Measurements from ENCODE around the gene TCF12.
A peak's percentile ranks its signal among the peaks of the same experiment; 100 is the strongest.
"Not testable (repeated sequence)": the region's sequence is repeated elsewhere in the genome, so short reads cannot be mapped to it uniquely, and the experiment has no call there.

Gene TCF12

GRCh38 chr15:57138349-57138788, 219.9 kb downstream of the TCF12 start:
- DNase-seq (ENCODE audit: low spot score) = no peak

GRCh38 chr15:57143511-57144078, 225.2 kb downstream of the TCF12 start:
- DNase-seq (ENCODE audit: low spot score) = no peak

GRCh38 chr15:57144448-57144847, 226.0 kb downstream of the TCF12 start:
- DNase-seq (ENCODE audit: low spot score) = no peak

GRCh38 chr15:57146506-57147201, 228.2 kb downstream of the TCF12 start:
- DNase-seq (ENCODE audit: low spot score) = peak; percentile 29

- no peak for DNase-seq (ENCODE audit: low spot score)
Observed at GRCh38 chr15:57147621-57148020, 229.2 kb downstream of the TCF12 start.

- DNase-seq (ENCODE audit: low spot score) = no peak
Observed at GRCh38 chr15:57148262-57148661, 229.8 kb downstream of the TCF12 start.

GRCh38 chr15:57149196-57149595, 230.8 kb downstream of the TCF12 start:
- DNase-seq (ENCODE audit: low spot score) = no peak

- DNase-seq (ENCODE audit: low spot score) = no peak
Observed at GRCh38 chr15:57150066-57150865, 231.8 kb downstream of the TCF12 start.

- DNase-seq (ENCODE audit: low spot score) = not testable (repeated sequence)
Observed at GRCh38 chr15:57150866-57151203, 232.4 kb downstream of the TCF12 start.

GRCh38 chr15:57152133-57152532, 233.7 kb downstream of the TCF12 start:
- no peak for DNase-seq (ENCODE audit: low spot score)

- DNase-seq (ENCODE audit: low spot score) = peak; percentile 33
Observed at GRCh38 chr15:57152666-57153539, 234.5 kb downstream of the TCF12 start.

- DNase-seq (ENCODE audit: low spot score) = no peak
Observed at GRCh38 chr15:57156210-57156884, 237.9 kb downstream of the TCF12 start.

- DNase-seq (ENCODE audit: low spot score) = no peak
Observed at GRCh38 chr15:57158589-57158988, 240.1 kb downstream of the TCF12 start.

- no peak for DNase-seq (ENCODE audit: low spot score)
Observed at GRCh38 chr15:57158997-57159668, 240.7 kb downstream of the TCF12 start.

GRCh38 chr15:57159767-57160166, 241.3 kb downstream of the TCF12 start:
- no peak for DNase-seq (ENCODE audit: low spot score)

GRCh38 chr15:57160823-57161560, 242.5 kb downstream of the TCF12 start:
- DNase-seq (ENCODE audit: low spot score) = no peak

- DNase-seq (ENCODE audit: low spot score) = not testable (repeated sequence)
Observed at GRCh38 chr15:57164251-57164650, 245.8 kb downstream of the TCF12 start.

- DNase-seq (ENCODE audit: low spot score) = no peak
Observed at GRCh38 chr15:57165992-57166391, 247.5 kb downstream of the TCF12 start.

- no peak for DNase-seq (ENCODE audit: low spot score)
Observed at GRCh38 chr15:57167821-57168395, 249.5 kb downstream of the TCF12 start.

- no peak for DNase-seq (ENCODE audit: low spot score)
Observed at GRCh38 chr15:57169643-57170042, 251.2 kb downstream of the TCF12 start.

All from CD4-positive, alpha-beta T cell treated with Interleukin-2 at 100 ng/mL for 4 hours (primary cell).